OCI-M1 (cell line): Measurements from ENCODE around the gene PRC1.
"Not testable (repeated sequence)": the region's sequence is repeated elsewhere in the genome, so short reads cannot be mapped to it uniquely, and the experiment has no call there.

ENCODE experiments used
- DNase-seq: peaks from one replicate; lab custom pipeline; 2025; lab: John Stamatoyannopoulos, UW

Gene PRC1

DNA sequence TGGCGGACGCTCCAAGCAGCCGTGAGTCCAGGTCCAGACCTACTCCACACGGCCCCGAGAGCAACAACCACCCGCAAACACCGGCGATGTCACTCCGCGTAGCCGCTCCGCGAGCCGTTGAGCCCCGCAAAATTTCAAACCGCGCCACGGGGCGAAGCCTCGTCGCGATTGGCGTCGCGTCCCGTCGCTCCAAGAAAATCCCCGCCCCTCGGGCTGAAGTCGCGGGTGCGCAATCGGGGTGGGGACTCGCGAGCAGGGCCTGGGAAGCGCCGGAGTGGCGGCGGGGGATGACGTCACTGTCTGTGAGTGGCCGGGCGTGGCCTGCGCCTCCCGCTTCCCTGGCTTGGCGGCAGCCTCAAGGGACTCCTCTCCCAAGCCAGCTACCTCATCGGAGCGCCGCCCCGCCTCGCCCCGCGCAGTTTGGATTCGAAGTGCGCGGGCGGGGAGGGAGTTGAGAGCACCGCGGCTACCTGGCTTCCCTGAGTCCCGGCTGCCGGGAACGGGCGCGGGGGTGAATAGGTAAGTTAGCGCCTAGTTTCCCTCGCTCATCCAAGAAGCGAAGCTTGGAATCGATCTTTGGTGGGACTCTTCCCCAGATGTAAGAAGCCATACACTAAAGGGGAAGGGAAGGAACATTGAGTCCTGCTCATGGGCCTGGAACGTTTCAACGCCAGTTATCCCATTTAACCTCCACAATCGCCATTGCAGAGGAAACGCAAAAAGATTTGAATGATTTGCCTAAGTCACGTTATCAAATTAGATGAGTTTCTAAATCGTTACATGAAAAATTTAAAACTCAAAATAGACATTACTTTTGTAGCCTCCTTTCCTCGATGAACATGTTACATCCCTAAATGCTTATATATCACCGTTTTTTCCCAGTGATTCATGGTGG is at the start of gene PRC1:
PRC1 (minus strand) TSS at position 119 of the 895 bp plus-strand sequence; CDS start at position 1, 118 bp downstream.
- peak; percentile 99 for DNase-seq

GRCh38 chr15:91043202-91043874 is 49.0 kb upstream of the PRC1 start:
- DNase-seq, result no peak

- no peak for DNase-seq
Measured at GRCh38 chr15:91040856-91041255, 46.5 kb upstream of the PRC1 start.

- no peak for DNase-seq
Measured at GRCh38 chr15:91039996-91040395, 45.7 kb upstream of the PRC1 start.

GRCh38 chr15:91032919-91033803 is 38.8 kb upstream of the PRC1 start:
- peak; percentile 65 for DNase-seq

DNA sequence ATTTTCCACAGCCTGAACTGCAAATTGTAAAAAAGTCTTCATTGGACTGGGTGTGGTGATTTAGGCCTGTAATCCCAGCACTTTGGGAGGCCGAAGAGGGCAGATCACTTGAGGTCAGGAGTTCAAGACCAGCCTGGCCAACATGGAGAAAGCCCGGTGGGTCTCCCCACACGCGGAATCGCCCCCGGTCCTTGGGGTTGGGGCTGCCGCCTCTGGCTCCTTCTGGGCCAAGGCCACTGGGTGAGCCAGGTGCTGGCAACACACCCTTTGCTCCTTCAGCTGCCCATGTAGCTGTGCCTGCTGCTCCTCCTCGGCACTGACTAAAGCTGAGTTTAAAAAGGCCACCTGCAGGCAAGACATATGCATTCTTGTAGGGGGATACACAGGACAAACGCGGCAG is 37.5 kb upstream of the PRC1 start:
- no peak for DNase-seq

- DNase-seq, result no peak
Measured at GRCh38 chr15:91027677-91028076, 33.3 kb upstream of the PRC1 start.

- no peak for DNase-seq
Measured at GRCh38 chr15:91023720-91024119, 29.4 kb upstream of the PRC1 start.

GRCh38 chr15:91022832-91023129 is 28.4 kb upstream of the PRC1 start:
- no peak for DNase-seq

DNA sequence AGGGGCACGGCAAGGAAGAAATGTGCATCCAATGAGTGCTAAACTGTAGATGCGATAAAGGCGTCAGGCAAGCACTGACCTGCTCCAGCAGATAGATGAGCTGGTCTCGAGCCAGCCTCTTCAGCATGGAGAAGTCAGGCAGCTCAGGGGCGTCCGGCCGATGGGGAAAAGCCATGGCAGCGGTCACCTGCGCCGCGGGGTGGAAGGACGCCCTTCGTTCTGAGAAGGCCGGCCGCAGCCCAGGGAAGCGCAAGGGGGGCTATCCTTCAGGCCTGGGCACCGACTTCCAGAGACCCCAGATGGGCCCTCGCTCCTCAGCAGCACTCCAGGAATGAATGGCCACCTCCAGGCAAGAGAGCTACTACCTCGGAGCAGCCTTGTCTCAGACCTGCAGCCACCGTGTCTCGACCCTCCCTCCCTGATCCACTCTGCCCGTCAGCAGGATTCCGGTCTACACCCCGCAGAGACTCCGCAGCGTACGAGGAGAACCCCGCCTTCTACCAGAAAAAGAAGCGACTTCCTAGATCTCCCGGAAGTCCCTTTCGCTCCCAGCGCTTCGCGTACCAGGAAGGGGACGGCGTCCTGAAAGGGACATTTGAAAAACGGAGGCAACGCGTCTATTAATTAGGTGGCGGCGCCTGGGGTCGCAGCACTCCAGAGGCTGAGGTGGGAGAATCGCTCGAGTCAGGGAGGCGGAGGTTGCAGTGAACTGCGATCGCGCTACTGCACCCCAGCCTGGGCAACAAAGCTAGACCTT is 27.9 kb upstream of the PRC1 start, which contains the start of gene VPS33B:
VPS33B (minus strand) TSS at position 520 of the 757 bp plus-strand sequence; CDS start at position 175, 345 bp downstream.
- peak; percentile 92 for DNase-seq

DNA sequence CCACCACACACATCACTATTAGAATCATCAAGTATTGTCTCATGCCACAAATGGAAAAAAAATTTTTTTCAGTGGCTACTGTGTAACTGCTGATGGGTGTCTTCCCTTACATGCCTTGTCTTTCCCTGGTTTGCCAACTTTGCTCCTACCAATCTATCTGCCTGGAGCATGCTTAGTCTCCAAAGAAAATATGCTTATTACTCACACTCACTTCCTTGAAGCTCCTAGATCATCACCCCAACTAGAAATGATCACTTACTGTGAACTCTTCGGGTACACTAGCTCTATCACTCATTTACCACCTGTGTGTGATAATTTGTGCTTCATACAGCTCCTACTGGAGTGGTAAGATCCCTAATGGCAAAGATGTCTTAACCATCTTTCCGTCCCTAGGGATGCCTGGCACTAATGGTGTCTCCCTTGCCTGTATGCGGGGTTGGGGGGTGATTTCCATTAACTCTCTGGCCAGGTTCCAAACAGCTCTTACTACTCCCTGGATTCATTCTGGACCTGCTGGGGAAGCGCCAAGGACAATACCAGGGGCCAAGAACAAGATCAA is 27.3 kb upstream of the PRC1 start:
- no peak for DNase-seq

- no peak for DNase-seq
Measured at GRCh38 chr15:91018158-91018557, 23.8 kb upstream of the PRC1 start.

DNA sequence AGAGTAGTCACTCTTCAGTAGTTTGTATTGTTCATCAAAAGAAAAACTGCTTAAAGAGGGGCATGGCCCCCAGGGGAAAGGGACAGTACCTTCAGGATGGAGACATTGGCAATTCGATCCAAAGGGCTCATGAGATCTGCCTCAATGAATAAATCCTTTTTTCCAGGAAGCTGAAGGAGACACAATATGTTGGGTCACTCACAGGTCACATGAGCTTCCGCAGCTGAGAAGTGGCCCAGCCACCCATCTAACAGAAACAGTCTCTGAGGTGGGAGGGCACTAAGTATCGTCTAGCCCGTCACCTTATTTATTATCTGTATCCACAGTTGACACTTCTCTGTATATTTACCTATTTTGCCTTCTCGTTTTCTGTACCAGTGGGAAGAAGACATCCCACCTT is 23.4 kb upstream of the PRC1 start:
- DNase-seq, result no peak

- DNase-seq, result not testable (repeated sequence)
Measured at GRCh38 chr15:91013701-91014100, 19.4 kb upstream of the PRC1 start.

DNA sequence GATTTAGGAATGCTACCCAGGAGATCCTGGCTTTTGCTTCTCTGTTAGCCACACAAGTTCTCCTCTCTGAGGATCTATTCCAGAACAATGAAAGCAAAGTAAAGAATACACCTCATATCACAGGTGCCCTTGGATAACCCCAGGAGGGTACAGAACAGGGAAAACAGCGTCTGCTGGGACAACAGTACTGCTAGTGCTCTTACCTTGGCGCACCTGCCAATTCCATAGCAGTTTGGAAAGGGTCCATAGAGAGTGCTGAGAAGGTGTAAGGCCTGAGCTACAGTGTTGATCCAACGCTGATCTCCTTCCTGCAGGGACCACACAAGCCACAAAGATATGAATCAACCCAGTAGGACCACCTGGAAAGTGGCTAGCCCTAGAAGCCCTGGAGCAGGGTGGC is 12.9 kb upstream of the PRC1 start:
- no peak for DNase-seq

DNA sequence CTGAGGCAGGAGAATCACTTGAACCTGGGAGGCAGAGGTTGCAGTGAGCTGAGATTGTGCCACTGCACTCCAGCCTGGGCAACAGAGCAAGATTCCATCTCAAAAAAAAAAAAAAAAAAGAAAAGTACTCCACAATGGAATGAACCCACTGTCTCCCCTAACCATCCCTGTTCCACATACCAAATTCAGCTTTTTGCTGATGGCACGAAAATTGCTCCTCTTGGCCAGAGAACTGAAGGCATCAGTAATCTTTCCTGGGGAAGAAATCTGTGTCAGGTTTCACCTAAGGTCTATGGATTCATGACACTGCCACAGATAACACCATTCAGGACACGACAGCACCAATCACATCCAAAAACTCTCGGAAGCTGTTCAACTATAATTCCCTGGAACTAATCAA is 6.9 kb upstream of the PRC1 start:
- no peak for DNase-seq

DNA sequence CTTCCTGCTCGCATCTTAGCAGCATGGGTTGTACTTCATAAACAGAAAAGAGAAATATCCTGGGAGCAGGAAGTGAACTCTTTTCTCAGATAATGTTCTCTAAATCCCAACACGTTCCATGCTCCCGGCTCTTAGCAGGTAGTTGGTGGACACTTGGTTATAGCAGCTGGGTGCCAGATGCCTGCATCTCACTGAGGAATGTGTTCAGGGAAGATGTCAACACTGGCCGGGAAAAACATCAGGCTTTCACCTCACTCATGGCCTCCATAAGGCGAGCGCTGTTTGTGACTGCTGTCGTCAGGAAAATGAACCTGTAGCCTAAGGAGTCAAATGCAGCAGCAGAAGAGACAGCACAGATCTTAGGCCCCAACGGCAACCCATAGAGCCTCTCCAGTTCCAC is 4.4 kb upstream of the PRC1 start:
- no peak for DNase-seq

- no peak for DNase-seq
Measured at GRCh38 chr15:90994059-90994416, 297 bp downstream of the PRC1 start.

- DNase-seq, result peak; percentile 43
Measured at GRCh38 chr15:90991587-90992285, 2.6 kb downstream of the PRC1 start.

GRCh38 chr15:90990446-90990845 is 3.9 kb downstream of the PRC1 start:
- DNase-seq, result no peak
